GM18870 (cell line): ENCODE results near the gene SIPA1L2.

Source experiments
- ATAC-seq: cut with Tn5 transposase; IDR thresholded peaks from one replicate; pipeline ENCODE4 v1.9.1; 2021; ENCODE audit warnings: moderate library complexity; ENCODE audit not compliant: unreplicated experiment

The SIPA1L2 gene

GRCh38 chr1:232650418-232650817, 20.5 kb upstream of the SIPA1L2 start:
- no peak for ATAC-seq

GRCh38 chr1:232648316-232648715, 18.4 kb upstream of the SIPA1L2 start:
- ATAC-seq, result no peak

- ATAC-seq, result no peak
Measured at GRCh38 chr1:232644209-232644608, 14.3 kb upstream of the SIPA1L2 start.

GRCh38 chr1:232643251-232643650, 13.3 kb upstream of the SIPA1L2 start:
- ATAC-seq, result no peak

GRCh38 chr1:232641507-232641906, 11.6 kb upstream of the SIPA1L2 start:
- no peak for ATAC-seq

GRCh38 chr1:232636799-232637198, 6.9 kb upstream of the SIPA1L2 start:
- ATAC-seq, result no peak

GRCh38 chr1:232635778-232636356, 5.9 kb upstream of the SIPA1L2 start:
- ATAC-seq, result peak; percentile 84

GRCh38 chr1:232635279-232635678, 5.3 kb upstream of the SIPA1L2 start:
- no peak for ATAC-seq

- ATAC-seq, result no peak
Measured at GRCh38 chr1:232634096-232634495, 4.2 kb upstream of the SIPA1L2 start.

GRCh38 chr1:232630894-232631195, 912 bp upstream of the SIPA1L2 start:
- no peak for ATAC-seq

- peak; percentile 20 for ATAC-seq
Measured at GRCh38 chr1:232629250-232630046, 485 bp downstream of the SIPA1L2 start.

- no peak for ATAC-seq
Measured at GRCh38 chr1:232628335-232629249, 1.3 kb downstream of the SIPA1L2 start.

GRCh38 chr1:232627645-232628334, 2.1 kb downstream of the SIPA1L2 start:
- no peak for ATAC-seq

GRCh38 chr1:232627171-232627570, 2.8 kb downstream of the SIPA1L2 start:
- no peak for ATAC-seq

- no peak for ATAC-seq
Measured at GRCh38 chr1:232626452-232626851, 3.5 kb downstream of the SIPA1L2 start.

GRCh38 chr1:232625319-232625868, 4.5 kb downstream of the SIPA1L2 start:
- ATAC-seq, result no peak

- ATAC-seq, result no peak
Measured at GRCh38 chr1:232624546-232625281, 5.2 kb downstream of the SIPA1L2 start.

GRCh38 chr1:232622981-232623380, 7.0 kb downstream of the SIPA1L2 start:
- no peak for ATAC-seq

- ATAC-seq, result no peak
Measured at GRCh38 chr1:232622378-232622777, 7.6 kb downstream of the SIPA1L2 start.

- no peak for ATAC-seq
Measured at GRCh38 chr1:232621050-232621449, 8.9 kb downstream of the SIPA1L2 start.
